Measurements from ENCODE around the gene ANKRD31. TPM values are rescaled to one million over a fixed set of nuclear protein-coding genes. Genes with fewer than 3 reads are reported as not detected.

ANKRD31 gene
- polyA plus RNA-seq, 3 donors, result 0.42 to 0.70 (median 0.54) TPM

- peak in 1 of 11 donors; percentile 33 for DNase-seq (ENCODE audit: extremely low read depth in 1 of 11, low read depth in 9 of 11, low spot score in 4 of 11)
Measured at GRCh38 chr5:75049456-75050351, 187.0 kb downstream of the ANKRD31 start.

GRCh38 chr5:75048457-75048953 is 188.2 kb downstream of the ANKRD31 start:
- no peak for DNase-seq (ENCODE audit: extremely low read depth in 1 of 11, low read depth in 9 of 11, low spot score in 4 of 11)

- DNase-seq (ENCODE audit: extremely low read depth in 1 of 11, low read depth in 9 of 11, low spot score in 4 of 11), result no peak
Measured at GRCh38 chr5:75047356-75047755, 189.3 kb downstream of the ANKRD31 start.

GRCh38 chr5:75046366-75047142 is 190.1 kb downstream of the ANKRD31 start:
- no peak for DNase-seq (ENCODE audit: extremely low read depth in 1 of 11, low read depth in 9 of 11, low spot score in 4 of 11)

- no peak for DNase-seq (ENCODE audit: extremely low read depth in 1 of 11, low read depth in 9 of 11, low spot score in 4 of 11)
Measured at GRCh38 chr5:75045071-75045470, 191.6 kb downstream of the ANKRD31 start.

- DNase-seq (ENCODE audit: extremely low read depth in 1 of 11, low read depth in 9 of 11, low spot score in 4 of 11), result no peak
Measured at GRCh38 chr5:75044406-75044805, 192.3 kb downstream of the ANKRD31 start.

- no peak for DNase-seq (ENCODE audit: extremely low read depth in 1 of 11, low read depth in 9 of 11, low spot score in 4 of 11)
Measured at GRCh38 chr5:75043633-75044264, 192.9 kb downstream of the ANKRD31 start.

- no peak for DNase-seq (ENCODE audit: extremely low read depth in 1 of 11, low read depth in 9 of 11, low spot score in 4 of 11)
Measured at GRCh38 chr5:75042522-75042921, 194.2 kb downstream of the ANKRD31 start.

GRCh38 chr5:75040973-75041372 is 195.7 kb downstream of the ANKRD31 start:
- no peak for DNase-seq (ENCODE audit: extremely low read depth in 1 of 11, low read depth in 9 of 11, low spot score in 4 of 11)

GRCh38 chr5:75037106-75037505 is 199.6 kb downstream of the ANKRD31 start:
- peak in 1 of 11 donors; percentile 12 for DNase-seq (ENCODE audit: extremely low read depth in 1 of 11, low read depth in 9 of 11, low spot score in 4 of 11)

GRCh38 chr5:75034137-75034739 is 202.4 kb downstream of the ANKRD31 start:
- DNase-seq (ENCODE audit: extremely low read depth in 1 of 11, low read depth in 9 of 11, low spot score in 4 of 11), result no peak

- DNase-seq (ENCODE audit: extremely low read depth in 1 of 11, low read depth in 9 of 11, low spot score in 4 of 11), result no peak
Measured at GRCh38 chr5:75031366-75031765, 205.3 kb downstream of the ANKRD31 start.

GRCh38 chr5:75028090-75028489 is 208.6 kb downstream of the ANKRD31 start:
- DNase-seq (ENCODE audit: extremely low read depth in 1 of 11, low read depth in 9 of 11, low spot score in 4 of 11), result no peak

GRCh38 chr5:75023368-75024159 is 213.1 kb downstream of the ANKRD31 start:
- no peak for DNase-seq (ENCODE audit: extremely low read depth in 1 of 11, low read depth in 9 of 11, low spot score in 4 of 11)

- no peak for DNase-seq (ENCODE audit: extremely low read depth in 1 of 11, low read depth in 9 of 11, low spot score in 4 of 11)
Measured at GRCh38 chr5:75021800-75022199, 214.9 kb downstream of the ANKRD31 start.

- no peak for DNase-seq (ENCODE audit: extremely low read depth in 1 of 11, low read depth in 9 of 11, low spot score in 4 of 11)
Measured at GRCh38 chr5:75021219-75021618, 215.5 kb downstream of the ANKRD31 start.

GRCh38 chr5:75020016-75020656 is 216.5 kb downstream of the ANKRD31 start:
- no peak for DNase-seq (ENCODE audit: extremely low read depth in 1 of 11, low read depth in 9 of 11, low spot score in 4 of 11)
